ENCODE data around the gene NEGR1.

Gene NEGR1

GRCh38 chr1:72235062-72235461 is 47.3 kb downstream of the NEGR1 start:
- no peak for DNase-seq (ENCODE audit: low read depth, low spot score)

- no peak for DNase-seq (ENCODE audit: low read depth, low spot score)
These were observed 51.6 kb downstream of the NEGR1 start for GRCh38 chr1:72230746-72231145.

- DNase-seq (ENCODE audit: low read depth, low spot score): no peak
These were observed 52.4 kb downstream of the NEGR1 start for GRCh38 chr1:72229893-72230292.

- DNase-seq (ENCODE audit: low read depth, low spot score): no peak
These were observed 54.7 kb downstream of the NEGR1 start for GRCh38 chr1:72227667-72228066.

- DNase-seq (ENCODE audit: low read depth, low spot score): no peak
These were observed 57.8 kb downstream of the NEGR1 start for GRCh38 chr1:72224506-72224905.

- DNase-seq (ENCODE audit: low read depth, low spot score): no peak
These were observed 60.5 kb downstream of the NEGR1 start for GRCh38 chr1:72221811-72222210.

GRCh38 chr1:72218141-72218739 is 64.1 kb downstream of the NEGR1 start:
- DNase-seq (ENCODE audit: low read depth, low spot score): no peak

- DNase-seq (ENCODE audit: low read depth, low spot score): no peak
These were observed 75.3 kb downstream of the NEGR1 start for GRCh38 chr1:72207059-72207458.

GRCh38 chr1:72202761-72203160 is 79.6 kb downstream of the NEGR1 start:
- no peak for DNase-seq (ENCODE audit: low read depth, low spot score)

GRCh38 chr1:72197786-72198185 is 84.6 kb downstream of the NEGR1 start:
- no peak for DNase-seq (ENCODE audit: low read depth, low spot score)

GRCh38 chr1:72186733-72187307 is 95.5 kb downstream of the NEGR1 start:
- no peak for DNase-seq (ENCODE audit: low read depth, low spot score)

GRCh38 chr1:72184099-72184701 is 98.1 kb downstream of the NEGR1 start:
- DNase-seq (ENCODE audit: low read depth, low spot score): no peak

GRCh38 chr1:72182859-72183258 is 99.5 kb downstream of the NEGR1 start:
- DNase-seq (ENCODE audit: low read depth, low spot score): no peak

- DNase-seq (ENCODE audit: low read depth, low spot score): no peak
These were observed 104.1 kb downstream of the NEGR1 start for GRCh38 chr1:72178266-72178665.

GRCh38 chr1:72177711-72178110 is 104.6 kb downstream of the NEGR1 start:
- no peak for DNase-seq (ENCODE audit: low read depth, low spot score)

- DNase-seq (ENCODE audit: low read depth, low spot score): no peak
These were observed 112.1 kb downstream of the NEGR1 start for GRCh38 chr1:72170246-72170645.

GRCh38 chr1:72166426-72166825 is 115.9 kb downstream of the NEGR1 start:
- DNase-seq (ENCODE audit: low read depth, low spot score): no peak

- DNase-seq (ENCODE audit: low read depth, low spot score): no peak
These were observed 131.8 kb downstream of the NEGR1 start for GRCh38 chr1:72150508-72150907.

- no peak for DNase-seq (ENCODE audit: low read depth, low spot score)
These were observed 140.5 kb downstream of the NEGR1 start for GRCh38 chr1:72141875-72142274.

- DNase-seq (ENCODE audit: low read depth, low spot score): no peak
These were observed 142.1 kb downstream of the NEGR1 start for GRCh38 chr1:72140222-72140621.

GRCh38 chr1:72137656-72138055 is 144.7 kb downstream of the NEGR1 start:
- DNase-seq (ENCODE audit: low read depth, low spot score): no peak

GRCh38 chr1:72129869-72130268 is 152.5 kb downstream of the NEGR1 start:
- DNase-seq (ENCODE audit: low read depth, low spot score): no peak

GRCh38 chr1:72122099-72122880 is 160.0 kb downstream of the NEGR1 start:
- no peak for DNase-seq (ENCODE audit: low read depth, low spot score)

All from ELF-1 (cell line).